ENCODE data around the gene YAE1.

GRCh38 chr7:39540320-39540719, 25.9 kb upstream of the YAE1 start:
- TF ChIP-seq CTCF (IDR thresholded peaks at IDR 0.05), result no peak
- no peak for TF ChIP-seq POLR2A (IDR thresholded peaks at IDR 0.05)

Data from Peyer's patch (tissue), 4 donors.